ENCODE measurements around the gene PELO.

The PELO gene

DNA sequence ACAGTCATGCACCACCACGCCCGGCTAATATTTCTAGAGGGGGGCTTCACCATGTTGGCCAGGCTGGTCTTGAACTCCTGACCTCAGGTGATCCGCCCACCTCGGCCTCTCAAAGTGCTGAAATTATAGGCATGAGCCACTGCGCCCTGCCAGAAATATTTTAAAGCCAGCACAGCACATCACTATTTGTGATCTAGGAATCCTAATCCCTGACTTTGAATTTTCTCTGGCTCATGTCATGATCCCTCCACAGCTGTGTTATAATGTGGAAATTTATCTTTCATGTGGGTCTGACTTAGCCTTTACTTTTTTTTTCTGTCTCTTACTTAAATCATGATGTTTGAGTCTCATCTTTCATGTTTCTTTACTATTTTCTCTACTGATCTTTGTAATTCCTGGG lies 18.7 kb upstream of the PELO start (continued):
- TF ChIP-seq, protein P1, sequence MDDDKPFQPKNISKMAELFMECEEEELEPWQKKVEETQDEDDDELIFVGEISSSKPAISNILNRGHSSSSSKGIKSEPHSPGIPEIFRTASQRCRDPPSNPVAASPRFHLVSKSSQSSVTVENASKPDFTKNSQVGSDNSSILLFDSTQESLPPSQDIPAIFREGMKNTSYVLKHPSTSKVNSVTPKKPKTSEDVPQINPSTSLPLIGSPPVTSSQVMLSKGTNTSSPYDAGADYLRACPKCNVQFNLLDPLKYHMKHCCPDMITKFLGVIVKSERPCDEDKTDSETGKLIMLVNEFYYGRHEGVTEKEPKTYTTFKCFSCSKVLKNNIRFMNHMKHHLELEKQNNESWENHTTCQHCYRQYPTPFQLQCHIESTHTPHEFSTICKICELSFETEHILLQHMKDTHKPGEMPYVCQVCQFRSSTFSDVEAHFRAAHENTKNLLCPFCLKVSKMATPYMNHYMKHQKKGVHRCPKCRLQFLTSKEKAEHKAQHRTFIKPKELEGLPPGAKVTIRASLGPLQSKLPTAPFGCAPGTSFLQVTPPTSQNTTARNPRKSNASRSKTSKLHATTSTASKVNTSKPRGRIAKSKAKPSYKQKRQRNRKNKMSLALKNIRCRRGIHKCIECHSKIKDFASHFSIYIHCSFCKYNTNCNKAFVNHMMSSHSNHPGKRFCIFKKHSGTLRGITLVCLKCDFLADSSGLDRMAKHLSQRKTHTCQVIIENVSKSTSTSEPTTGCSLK (tag by site-specific recombination; IDR thresholded peaks at IDR 0.05): no peak
- TF ChIP-seq GLI4 (tag by site-specific recombination; IDR thresholded peaks at IDR 0.05) (no peak), ZBTB8A (tag by site-specific recombination; IDR thresholded peaks at IDR 0.05) (no peak), ZNF121 (tag by site-specific recombination; IDR thresholded peaks at IDR 0.05) (no peak)

DNA sequence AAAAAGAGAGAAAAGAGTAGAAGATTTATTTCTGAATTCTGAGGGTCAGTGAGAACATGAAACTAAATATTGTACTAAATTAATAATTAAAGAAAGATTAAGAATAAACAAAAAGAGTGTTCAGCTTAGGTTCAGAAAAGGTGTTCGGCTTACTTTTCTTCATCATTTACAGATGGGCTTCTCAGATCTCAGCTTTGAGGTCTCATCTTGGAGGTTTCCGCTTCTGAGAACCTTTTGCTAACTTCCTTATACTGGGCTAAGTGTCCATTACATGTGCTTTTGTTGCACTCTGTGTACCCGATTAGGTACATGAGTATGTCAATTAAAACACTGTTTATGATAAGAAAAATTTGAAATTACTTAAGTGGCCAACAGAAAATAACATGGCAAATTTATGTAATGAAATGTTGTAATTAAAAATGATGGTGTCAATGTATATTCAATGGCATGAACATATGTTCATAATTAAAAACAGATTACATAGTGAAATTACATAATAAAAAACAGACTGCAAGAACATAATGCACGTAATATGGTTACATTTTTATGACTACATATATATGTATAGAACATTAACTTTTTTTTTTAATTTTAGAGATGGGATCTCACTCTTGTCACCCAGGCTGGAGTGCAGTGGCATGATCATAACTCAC lies 17.3 kb upstream of the PELO start:
- Histone ChIP-seq H3K27ac (ENCODE audit: extremely low read depth, low read depth, low read length) (no peak overlapping the region), H3K4me1 (ENCODE audit: control insufficient read depth, insufficient read depth, low read length) (no peaks in the 10 kb centered on the region), H3K4me3 (ENCODE audit: low read depth, low read length) (no peak overlapping the region), H3K36me3 (ENCODE audit: control insufficient read depth in 2 of 2, insufficient read depth in 1 of 2, low read length in 2 of 2) (no peaks in the 10 kb centered on the region), H3K9me3 (ENCODE audit: control insufficient read depth, insufficient read depth, low read depth, low read length) (no peaks in the 10 kb centered on the region)
- TF ChIP-seq ZNF510 (tag by site-specific recombination; IDR thresholded peaks at IDR 0.05; ENCODE audit: insufficient replicate concordance) (peak; percentile 93), ZNF585B (tag by site-specific recombination; IDR thresholded peaks at IDR 0.05) (no peak)
- TF ChIP-seq, protein P2, sequence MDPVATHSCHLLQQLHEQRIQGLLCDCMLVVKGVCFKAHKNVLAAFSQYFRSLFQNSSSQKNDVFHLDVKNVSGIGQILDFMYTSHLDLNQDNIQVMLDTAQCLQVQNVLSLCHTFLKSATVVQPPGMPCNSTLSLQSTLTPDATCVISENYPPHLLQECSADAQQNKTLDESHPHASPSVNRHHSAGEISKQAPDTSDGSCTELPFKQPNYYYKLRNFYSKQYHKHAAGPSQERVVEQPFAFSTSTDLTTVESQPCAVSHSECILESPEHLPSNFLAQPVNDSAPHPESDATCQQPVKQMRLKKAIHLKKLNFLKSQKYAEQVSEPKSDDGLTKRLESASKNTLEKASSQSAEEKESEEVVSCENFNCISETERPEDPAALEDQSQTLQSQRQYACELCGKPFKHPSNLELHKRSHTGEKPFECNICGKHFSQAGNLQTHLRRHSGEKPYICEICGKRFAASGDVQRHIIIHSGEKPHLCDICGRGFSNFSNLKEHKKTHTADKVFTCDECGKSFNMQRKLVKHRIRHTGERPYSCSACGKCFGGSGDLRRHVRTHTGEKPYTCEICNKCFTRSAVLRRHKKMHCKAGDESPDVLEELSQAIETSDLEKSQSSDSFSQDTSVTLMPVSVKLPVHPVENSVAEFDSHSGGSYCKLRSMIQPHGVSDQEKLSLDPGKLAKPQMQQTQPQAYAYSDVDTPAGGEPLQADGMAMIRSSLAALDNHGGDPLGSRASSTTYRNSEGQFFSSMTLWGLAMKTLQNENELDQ (tag by site-specific recombination; IDR thresholded peaks at IDR 0.05; ENCODE audit: low read depth): no peak
- ChIA-PET POLR2A (no interaction called here), CTCF (no interaction called here)

DNA sequence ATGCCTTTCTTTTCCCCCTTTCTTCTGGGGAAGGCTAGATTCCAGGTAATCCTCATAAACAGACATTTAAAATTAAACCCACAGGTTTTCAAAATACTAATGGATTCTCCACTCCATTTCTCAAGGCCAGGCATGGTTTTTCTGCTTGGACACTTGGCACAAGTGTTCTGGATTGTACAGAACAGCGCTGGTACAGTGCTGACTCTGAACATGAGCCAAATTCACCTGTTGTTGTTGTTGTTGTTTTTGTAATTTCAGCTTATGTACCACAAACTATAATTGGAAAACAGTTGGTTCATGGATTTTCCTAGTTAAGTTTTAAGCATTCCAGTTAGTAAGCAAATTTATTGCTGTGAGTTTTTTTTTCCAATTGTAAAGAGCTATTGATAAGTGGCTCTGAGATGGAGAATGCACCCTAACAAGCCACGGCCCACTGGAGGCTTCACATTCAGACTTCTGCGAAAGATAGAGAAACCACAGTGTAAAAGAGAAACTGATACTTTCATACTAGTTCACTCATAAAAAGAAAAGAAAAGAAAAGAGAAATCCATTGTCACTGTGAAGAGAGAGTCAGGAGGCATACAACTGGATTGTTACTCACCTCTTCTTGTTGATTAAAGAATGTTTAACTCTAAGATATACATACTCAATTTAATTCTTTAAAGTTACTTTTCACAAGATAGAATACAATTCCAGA lies 16.2 kb upstream of the PELO start:
- POLR2A ChIA-PET: no interaction called here
- H3K36me3 ChIP-seq (ENCODE audit: control insufficient read depth in 2 of 2, insufficient read depth in 1 of 2, low read length in 2 of 2): no peaks in the 10 kb centered on the region
- no peak overlapping the region for H3K4me3 ChIP-seq (ENCODE audit: low read depth, low read length)
- TF ChIP-seq ZNF529 (tag by site-specific recombination; IDR thresholded peaks at IDR 0.05; ENCODE audit: insufficient replicate concordance) (no peak), PRDM1 (tag by site-specific recombination; IDR thresholded peaks at IDR 0.05) (peak; percentile 53)
- CTCF ChIA-PET: no interaction called here
- no peaks in the 10 kb centered on the region for H3K4me1 ChIP-seq (ENCODE audit: control insufficient read depth, insufficient read depth, low read length)
- H3K9me3 ChIP-seq (ENCODE audit: control insufficient read depth, insufficient read depth, low read depth, low read length): no peaks in the 10 kb centered on the region
- H3K27ac ChIP-seq (ENCODE audit: extremely low read depth, low read depth, low read length): no peak overlapping the region

DNA sequence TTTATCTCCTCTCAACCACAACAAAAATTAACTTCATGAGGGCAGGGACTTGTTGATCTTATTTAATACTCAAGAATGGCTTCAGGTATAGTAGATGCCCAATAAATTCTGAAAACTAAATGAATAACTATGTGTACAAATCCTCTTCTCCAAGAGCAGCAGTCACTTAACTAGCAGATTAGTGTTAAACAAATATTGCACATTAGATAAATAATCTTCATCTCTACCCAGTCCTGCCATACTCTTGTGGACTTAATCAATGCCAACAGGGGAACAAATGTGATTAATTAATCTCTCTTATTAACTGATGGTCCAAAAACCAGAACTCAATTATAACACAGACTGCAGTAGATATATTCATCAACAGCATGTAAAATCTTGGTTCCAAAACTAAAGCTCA lies 15.0 kb upstream of the PELO start:
- CTCF ChIA-PET: interaction anchor here (0.5 to 1.5 kb wide), 2 partner anchors 14 to 32 kb away, joined by 3 to 4 read pairs; no protein-coding TSS in a partner anchor
- H3K27ac ChIP-seq (ENCODE audit: extremely low read depth, low read depth, low read length): no peak overlapping the region
- H3K4me3 ChIP-seq (ENCODE audit: low read depth, low read length): no peak overlapping the region
- no peaks in the 10 kb centered on the region for H3K36me3 ChIP-seq (ENCODE audit: control insufficient read depth in 2 of 2, insufficient read depth in 1 of 2, low read length in 2 of 2)
- POLR2A ChIA-PET: no interaction called here
- H3K9me3 ChIP-seq (ENCODE audit: control insufficient read depth, insufficient read depth, low read depth, low read length): no peaks in the 10 kb centered on the region
- TF ChIP-seq ZNF292 (tag by site-specific recombination; IDR thresholded peaks at IDR 0.05; ENCODE audit: borderline replicate concordance, low read depth) (no peak), ZNF473 (tag by site-specific recombination; IDR thresholded peaks at IDR 0.05) (no peak), ZNF626 (tag by site-specific recombination; IDR thresholded peaks at IDR 0.05) (no peak), ZFP37 (tag by site-specific recombination; IDR thresholded peaks at IDR 0.05) (no peak), ZNF174 (tag by site-specific recombination; IDR thresholded peaks at IDR 0.05) (no peak), SCRT2 (tag by site-specific recombination; IDR thresholded peaks at IDR 0.05) (0 out of 2 replicates have a peak, but pooled peaks have one; percentile 13), ZNF664 (tag by site-specific recombination; IDR thresholded peaks at IDR 0.05) (peak; percentile 34; the same call in 1 of the 2 replicates)
- TF ChIP-seq, protein P3, sequence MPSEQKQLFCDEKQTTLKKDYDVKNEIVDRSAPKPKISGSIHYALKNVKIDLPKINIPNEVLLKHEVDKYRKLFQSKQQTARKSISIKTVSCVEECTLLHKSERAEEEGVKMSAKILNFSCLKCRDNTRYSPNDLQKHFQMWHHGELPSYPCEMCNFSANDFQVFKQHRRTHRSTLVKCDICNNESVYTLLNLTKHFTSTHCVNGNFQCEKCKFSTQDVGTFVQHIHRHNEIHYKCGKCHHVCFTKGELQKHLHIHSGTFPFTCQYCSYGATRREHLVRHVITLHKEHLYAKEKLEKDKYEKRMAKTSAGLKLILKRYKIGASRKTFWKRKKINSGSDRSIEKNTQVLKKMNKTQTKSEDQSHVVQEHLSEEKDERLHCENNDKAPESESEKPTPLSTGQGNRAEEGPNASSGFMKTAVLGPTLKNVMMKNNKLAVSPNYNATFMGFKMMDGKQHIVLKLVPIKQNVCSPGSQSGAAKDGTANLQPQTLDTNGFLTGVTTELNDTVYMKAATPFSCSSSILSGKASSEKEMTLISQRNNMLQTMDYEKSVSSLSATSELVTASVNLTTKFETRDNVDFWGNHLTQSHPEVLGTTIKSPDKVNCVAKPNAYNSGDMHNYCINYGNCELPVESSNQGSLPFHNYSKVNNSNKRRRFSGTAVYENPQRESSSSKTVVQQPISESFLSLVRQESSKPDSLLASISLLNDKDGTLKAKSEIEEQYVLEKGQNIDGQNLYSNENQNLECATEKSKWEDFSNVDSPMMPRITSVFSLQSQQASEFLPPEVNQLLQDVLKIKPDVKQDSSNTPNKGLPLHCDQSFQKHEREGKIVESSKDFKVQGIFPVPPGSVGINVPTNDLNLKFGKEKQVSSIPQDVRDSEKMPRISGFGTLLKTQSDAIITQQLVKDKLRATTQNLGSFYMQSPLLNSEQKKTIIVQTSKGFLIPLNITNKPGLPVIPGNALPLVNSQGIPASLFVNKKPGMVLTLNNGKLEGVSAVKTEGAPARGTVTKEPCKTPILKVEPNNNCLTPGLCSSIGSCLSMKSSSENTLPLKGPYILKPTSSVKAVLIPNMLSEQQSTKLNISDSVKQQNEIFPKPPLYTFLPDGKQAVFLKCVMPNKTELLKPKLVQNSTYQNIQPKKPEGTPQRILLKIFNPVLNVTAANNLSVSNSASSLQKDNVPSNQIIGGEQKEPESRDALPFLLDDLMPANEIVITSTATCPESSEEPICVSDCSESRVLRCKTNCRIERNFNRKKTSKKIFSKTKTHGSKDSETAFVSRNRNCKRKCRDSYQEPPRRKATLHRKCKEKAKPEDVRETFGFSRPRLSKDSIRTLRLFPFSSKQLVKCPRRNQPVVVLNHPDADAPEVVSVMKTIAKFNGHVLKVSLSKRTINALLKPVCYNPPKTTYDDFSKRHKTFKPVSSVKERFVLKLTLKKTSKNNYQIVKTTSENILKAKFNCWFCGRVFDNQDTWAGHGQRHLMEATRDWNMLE (tag by site-specific recombination; conservative IDR thresholded peaks at IDR 0.05; ENCODE audit: low read depth): no peak
- no peaks in the 10 kb centered on the region for H3K4me1 ChIP-seq (ENCODE audit: control insufficient read depth, insufficient read depth, low read length)

All from HEK293 (cell line).